Motor neuron (in vitro differentiated cells): ENCODE measurements around the gene IGFBPL1. TPM values are rescaled to one million over a fixed set of nuclear protein-coding genes. Genes with fewer than 3 reads are reported as not detected.
"Not testable (repeated sequence)": the region's sequence is repeated elsewhere in the genome, so short reads cannot be mapped to it uniquely, and the experiment has no call there.

ENCODE experiments used
- ATAC-seq, 8 experiments: fragments of 200-7000 bp; cut with Tn5 transposase; replicated peaks in 6 of 8; 2 replicates each; pipeline ENCODE4 v1.8.0; 2021; ENCODE audit warnings: mild to moderate bottlenecking in 8 of 8, moderate library complexity in 8 of 8
- H3K27ac ChIP-seq, 2 donors: fragments of 250-450 bp; sonication (Bioruptor Pico); 2 replicates each; pipeline ENCODE4 v1.9.0; 2021; ENCODE audit warnings: antibody characterized with exemption in 2 of 2, mild to moderate bottlenecking in 2 of 2, moderate library complexity in 1 of 2
- H3K4me1 ChIP-seq, 2 donors: fragments of 250-450 bp; sonication (Bioruptor Pico); replicated peaks in 1 of 2; 2 replicates each; pipeline ENCODE4 v1.6.1; 2021; ENCODE audit warnings: antibody characterized with exemption in 2 of 2, mild to moderate bottlenecking in 2 of 2, moderate library complexity in 1 of 2
- H3K4me3 ChIP-seq, 5 donors: fragments of 250-450 bp; sonication (Bioruptor Pico); 2 replicates each; pipeline ENCODE4 v1.9.0; 2021; ENCODE audit warnings: antibody characterized with exemption in 5 of 5, mild to moderate bottlenecking in 5 of 5, moderate library complexity in 4 of 5
- whole genome bisulfite sequencing, 10 experiments: fragments of 450-650 bp; shearing (Covaris generic); methylation state at CpG; one replicate each; pipeline ENCODE4 v1.0.0; 2022; 5-methylcytosine and 5-hydroxymethylcytosine counted together
- in situ Hi-C, 9 experiments: fragments of 400-800 bp; cut with MboI; loops; one replicate each; pipeline ENCODE4 v1.15.0; 2021; ENCODE audit warnings: low sequenced_read_pairs in 9 of 9, low pct_unique_long_range_greater_than_20kb in 2 of 9; ENCODE audit not compliant: unreplicated experiment in 9 of 9
- total RNA-seq, 8 experiments: library from RNA; unstranded; fragments of 300-600 nt; gene quantifications; 2 replicates each; pipeline versions ENCODE4 v1.2.3 to v1.2.4, GENCODE V29; 2022

IGFBPL1 gene
- total RNA-seq, 8 experiments from 2014 or later, result 0.36 to 236 (median 51.9) TPM; not detected in 1

GRCh38 chr9:38384990-38385848 lies 39.0 kb downstream of the IGFBPL1 start:
- WGBS, 10 experiments, result 20 to 100% (median 82%) methylated on average over 1 to 3 of the region's 3 CpGs; no CpG with 5 or more reads in 4 of the 10 experiments
- H3K4me3 ChIP-seq, result no peak overlapping the region
- H3K4me1 ChIP-seq, result peaks cover 12% of the 10 kb centered on the region in 2 donors
- no peak overlapping the region for H3K27ac ChIP-seq
- in situ Hi-C loops, result loop anchor here in 1 of 9 experiments (25.0 kb wide), 1 partner anchor 298 kb away; no protein-coding TSS in a partner anchor
- ATAC-seq, result no peak

- ATAC-seq, result no peak
- Histone ChIP-seq H3K4me1 (peaks cover 12% of the 10 kb centered on the region in 2 donors), H3K4me3 (no peak overlapping the region), H3K27ac (no peak overlapping the region)
- in situ Hi-C loops, result loop anchor here in 1 of 9 experiments (25.0 kb wide), 1 partner anchor 295 kb away; no protein-coding TSS in a partner anchor
- WGBS, 10 experiments, result 41 to 84% (median 65%) methylated on average over 1 to 6 of the region's 8 CpGs; no CpG with 5 or more reads in 4 of the 10 experiments
Measured at GRCh38 chr9:38382141-38382540, 42.1 kb downstream of the IGFBPL1 start.

GRCh38 chr9:38380872-38381534 lies 43.3 kb downstream of the IGFBPL1 start:
- Histone ChIP-seq H3K27ac (peak overlapping the region in 1 of 2 donors; percentile 18), H3K4me3 (no peak overlapping the region), H3K4me1 (peaks cover 16% of the 10 kb centered on the region in 2 donors)
- 6 to 80% (median 37%) methylated on average over 2 to 6 of the region's 8 CpGs; no CpG with 5 or more reads in 4 of the 10 experiments for WGBS, 10 experiments
- in situ Hi-C loops, result loop anchor here in 1 of 9 experiments (25.0 kb wide), 1 partner anchor 294 kb away; no protein-coding TSS in a partner anchor
- peak in 5 of 8 experiments; percentile 58 to 81 (median 80) for ATAC-seq

GRCh38 chr9:38380230-38380871 lies 43.9 kb downstream of the IGFBPL1 start:
- 0 to 80% (median 62%) methylated on average over 1 to 5 of the region's 6 CpGs; no CpG with 5 or more reads in 2 of the 10 experiments for WGBS, 10 experiments
- in situ Hi-C loops, result loop anchor here in 1 of 9 experiments (25.0 kb wide), 1 partner anchor 293 kb away; no protein-coding TSS in a partner anchor
- ATAC-seq, result peak in 3 of 8 experiments; percentile 7 to 57 (median 19)
- Histone ChIP-seq H3K4me3 (no peak overlapping the region), H3K4me1 (peaks cover 18 to 23% of the 10 kb centered on the region in 2 donors), H3K27ac (no peak overlapping the region)

GRCh38 chr9:38377336-38378083 lies 46.7 kb downstream of the IGFBPL1 start:
- H3K4me1 ChIP-seq, result peaks cover 34 to 36% of the 10 kb centered on the region in 2 donors
- H3K27ac ChIP-seq, ATAC-seq, H3K4me3 ChIP-seq: not testable (repeated sequence)
- in situ Hi-C loops, result loop anchor here in 1 of 9 experiments (25.0 kb wide), 1 partner anchor 290 kb away; no protein-coding TSS in a partner anchor
- 100% methylated on average over 2 to 4 of the region's 42 CpGs; no CpG with 5 or more reads in 7 of the 10 experiments for WGBS, 10 experiments

- no peak for ATAC-seq
Measured at GRCh38 chr9:38376021-38376670, 48.1 kb downstream of the IGFBPL1 start.

GRCh38 chr9:38375572-38375963 lies 48.7 kb downstream of the IGFBPL1 start:
- H3K27ac ChIP-seq, result no peak overlapping the region
- ATAC-seq, result no peak
- in situ Hi-C loops, result loop anchor here in 1 of 9 experiments (25.0 kb wide), 1 partner anchor 288 kb away; no protein-coding TSS in a partner anchor
- WGBS, 10 experiments, result 49 to 80% (median 50%) methylated on average over 1 to 2 of the region's 10 CpGs; no CpG with 5 or more reads in 7 of the 10 experiments
- peaks cover 26 to 29% of the 10 kb centered on the region in 2 donors for H3K4me1 ChIP-seq
- H3K4me3 ChIP-seq, result no peak overlapping the region

More at GRCh38 chr9:38376021-38376670, 48.1 kb downstream of the IGFBPL1 start:
- Histone ChIP-seq H3K4me3 (no peak overlapping the region), H3K4me1 (peaks cover 32 to 35% of the 10 kb centered on the region in 2 donors), H3K27ac (no peak overlapping the region)
- in situ Hi-C loops, result loop anchor here in 1 of 9 experiments (25.0 kb wide), 1 partner anchor 289 kb away; no protein-coding TSS in a partner anchor
- whole genome bisulfite sequencing, 10 experiments, result 33 to 100% (median 64%) methylated on average over 1 to 5 of the region's 9 CpGs; no CpG with 5 or more reads in 6 of the 10 experiments

GRCh38 chr9:38374847-38375571 lies 49.2 kb downstream of the IGFBPL1 start:
- H3K4me3 ChIP-seq, result no peak overlapping the region
- 40 to 87% (median 73%) methylated on average over 1 to 5 of the region's 5 CpGs; no CpG with 5 or more reads in 2 of the 10 experiments for WGBS, 10 experiments
- H3K4me1 ChIP-seq, result peaks cover 25 to 28% of the 10 kb centered on the region in 2 donors
- no peak overlapping the region for H3K27ac ChIP-seq
- no peak for ATAC-seq
- in situ Hi-C loops, result loop anchor here in 6 of 9 experiments (25.0 kb wide), 4 partner anchors 288 to 463 kb away; partner anchors contain the start of genes SLC25A51 (in 3 of the 6) and SHB (in 1 of the 6)

GRCh38 chr9:38373679-38374078 lies 50.6 kb downstream of the IGFBPL1 start:
- Histone ChIP-seq H3K27ac (no peak overlapping the region), H3K4me3 (no peak overlapping the region), H3K4me1 (peaks cover 25 to 28% of the 10 kb centered on the region in 2 donors)
- whole genome bisulfite sequencing, 10 experiments, result 0 to 62% (median 47%) methylated on average over 1 to 3 of the region's 3 CpGs; no CpG with 5 or more reads in 1 of the 10 experiments
- ATAC-seq, result no peak
- in situ Hi-C loops, result loop anchor here in 5 of 9 experiments (25.0 kb wide), 4 partner anchors 286 to 461 kb away; partner anchors contain the start of genes SLC25A51 (in 3 of the 5) and SHB (in 1 of the 5)

- WGBS, 10 experiments, result 23 to 86% (median 77%) methylated on average over 1 to 10 of the region's 10 CpGs; no CpG with 5 or more reads in 1 of the 10 experiments
- Histone ChIP-seq H3K4me1 (peaks cover 25 to 28% of the 10 kb centered on the region in 2 donors), H3K27ac (peak overlapping the region; percentile 16 to 55), H3K4me3 (no peak overlapping the region)
- ATAC-seq, result peak; percentile 37 to 95 (median 61)
- in situ Hi-C loops, result loop anchor here in 5 of 9 experiments (25.0 kb wide), 4 partner anchors 286 to 461 kb away; partner anchors contain the start of genes SLC25A51 (in 3 of the 5) and SHB (in 1 of the 5)
Measured at GRCh38 chr9:38372762-38373619, 51.3 kb downstream of the IGFBPL1 start.
